ENCODE measurements around the gene RPS6KA1.

DNA sequence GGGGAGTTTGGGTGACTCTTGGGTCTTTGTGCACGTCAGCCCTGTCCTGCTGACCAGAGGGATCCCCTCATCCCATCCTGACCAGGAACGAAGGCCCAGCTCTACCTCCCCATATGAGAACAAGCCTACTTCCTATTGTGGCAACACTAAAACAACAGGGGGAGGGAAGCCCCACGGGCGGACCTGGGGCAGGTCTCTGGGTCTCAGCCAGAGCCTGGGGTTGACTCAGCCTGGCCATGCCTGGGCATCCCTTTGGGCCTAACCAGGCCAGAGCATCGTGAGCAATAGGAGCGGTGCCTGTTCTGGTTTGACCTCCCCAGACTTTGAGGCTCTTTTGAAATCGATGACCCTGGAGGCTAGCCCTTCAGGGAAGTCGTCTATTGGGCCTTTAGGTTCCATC, 16.8 kb downstream of the RPS6KA1 start:
- TF ChIP-seq CTCF (optimal IDR thresholded peaks at IDR 0.05 in 1 of 3, IDR thresholded peaks at IDR 0.05 in 1 of 3, conservative IDR thresholded peaks at IDR 0.05 in 1 of 3; ENCODE audit: extremely low read depth in 1 of 3, insufficient read depth in 2 of 3, low read length in 3 of 3) (no peak), EZH2 (IDR thresholded peaks at IDR 0.05; ENCODE audit: low read length) (no peak)
